Measurements from ENCODE around the gene GADD45A. TPM values are rescaled to one million over a fixed set of nuclear protein-coding genes. Genes with fewer than 3 reads are reported as not detected.

The GADD45A gene
- total RNA-seq, 1 experiment from 2014 or later = 58.6 TPM

- Histone ChIP-seq H3K27me3 (replicated peaks; ENCODE audit: control insufficient read depth, insufficient read depth, low read length) (no peaks in the 10 kb centered on the region), H3K4me3 (ENCODE audit: low read depth, low read length) (no peak overlapping the region), H3K36me3 (ENCODE audit: control insufficient read depth, insufficient read depth, low read length) (no peaks in the 10 kb centered on the region), H3K4me1 (no peaks in the 10 kb centered on the region), H3K9me3 (no peaks in the 10 kb centered on the region)
- H3K36me3 Mint-ChIP-seq (ENCODE audit: insufficient read depth, unreplicated experiment) = no peaks in the 10 kb centered on the region
- CTCF ChIA-PET = interaction anchor here (0.6 kb wide), 1 partner anchor 9 kb away, joined by 3 read pairs; the partner anchor contains the start of gene GADD45A
- no peak for TF ChIP-seq CTCF (IDR thresholded peaks at IDR 0.05; ENCODE audit: insufficient read depth in 1 of 2, low read depth in 1 of 2, low read length in 1 of 2, severe bottlenecking in 1 of 2, unreplicated experiment in 1 of 2)
- BruUV-seq (replicated peaks) = no TSS peak
- no peaks in the 10 kb centered on the region for H3K27me3 Mint-ChIP-seq (ENCODE audit: insufficient read depth, unreplicated experiment)
- H3K9me3 Mint-ChIP-seq (ENCODE audit: unreplicated experiment) = no peaks in the 10 kb centered on the region
- intact Hi-C loops (cut with micrococcal nuclease; ENCODE audit: unreplicated experiment) = no loop called here
- no peak overlapping the region for H3K4me3 Mint-ChIP-seq (ENCODE audit: unreplicated experiment)
- POLR2A ChIA-PET = interaction anchor here (1.1 kb wide), 1 partner anchor 8 kb away, joined by 3 read pairs; no protein-coding TSS in a partner anchor
- no peak for DNase-seq
- no peaks in the 10 kb centered on the region for H3K4me1 Mint-ChIP-seq (ENCODE audit: low read depth, unreplicated experiment)
- no peak overlapping the region for H3K27ac Mint-ChIP-seq (ENCODE audit: unreplicated experiment)
Observed at GRCh38 chr1:67676287-67676686, 8.7 kb upstream of the GADD45A start.

- DNase-seq = no peak
- H3K27me3 Mint-ChIP-seq (ENCODE audit: insufficient read depth, unreplicated experiment) = no peaks in the 10 kb centered on the region
- no peaks in the 10 kb centered on the region for H3K9me3 Mint-ChIP-seq (ENCODE audit: unreplicated experiment)
- intact Hi-C loops (cut with micrococcal nuclease; ENCODE audit: unreplicated experiment) = no loop called here
- no peaks in the 10 kb centered on the region for H3K27me3 ChIP-seq (replicated peaks; ENCODE audit: control insufficient read depth, insufficient read depth, low read length)
- no peaks in the 10 kb centered on the region for H3K36me3 ChIP-seq (ENCODE audit: control insufficient read depth, insufficient read depth, low read length)
- no peak for TF ChIP-seq CTCF (IDR thresholded peaks at IDR 0.05; ENCODE audit: insufficient read depth in 1 of 2, low read depth in 1 of 2, low read length in 1 of 2, severe bottlenecking in 1 of 2, unreplicated experiment in 1 of 2)
- no TSS peak for BruUV-seq (replicated peaks)
- H3K4me3 Mint-ChIP-seq (ENCODE audit: unreplicated experiment) = no peak overlapping the region
- ChIA-PET POLR2A (interaction anchor here (0.5 kb wide), 1 partner anchor 15 kb away, joined by 4 read pairs; no protein-coding TSS in a partner anchor), CTCF (interaction anchor here (0.9 to 1.7 kb wide), 2 partner anchors 115 to 142 kb away, joined by 5 read pairs; no protein-coding TSS in a partner anchor)
- no peak overlapping the region for H3K4me3 ChIP-seq (ENCODE audit: low read depth, low read length)
- no peaks in the 10 kb centered on the region for H3K36me3 Mint-ChIP-seq (ENCODE audit: insufficient read depth, unreplicated experiment)
- no peaks in the 10 kb centered on the region for H3K4me1 ChIP-seq
- H3K9me3 ChIP-seq = no peaks in the 10 kb centered on the region
- no peak overlapping the region for H3K27ac Mint-ChIP-seq (ENCODE audit: unreplicated experiment)
- no peaks in the 10 kb centered on the region for H3K4me1 Mint-ChIP-seq (ENCODE audit: low read depth, unreplicated experiment)
Observed at GRCh38 chr1:67676946-67677345, 8.1 kb upstream of the GADD45A start.

GRCh38 chr1:67677408-67677807 is 7.6 kb upstream of the GADD45A start:
- H3K36me3 Mint-ChIP-seq (ENCODE audit: insufficient read depth, unreplicated experiment) = no peaks in the 10 kb centered on the region
- H3K27me3 Mint-ChIP-seq (ENCODE audit: insufficient read depth, unreplicated experiment) = no peaks in the 10 kb centered on the region
- DNase-seq = no peak
- CTCF ChIA-PET = interaction anchor here (0.9 to 1.7 kb wide), 2 partner anchors 116 to 142 kb away, joined by 5 read pairs; no protein-coding TSS in a partner anchor
- Histone ChIP-seq H3K27me3 (replicated peaks; ENCODE audit: control insufficient read depth, insufficient read depth, low read length) (no peaks in the 10 kb centered on the region), H3K4me3 (ENCODE audit: low read depth, low read length) (no peak overlapping the region), H3K9me3 (no peaks in the 10 kb centered on the region), H3K36me3 (ENCODE audit: control insufficient read depth, insufficient read depth, low read length) (no peaks in the 10 kb centered on the region), H3K4me1 (no peaks in the 10 kb centered on the region)
- no peak overlapping the region for H3K27ac Mint-ChIP-seq (ENCODE audit: unreplicated experiment)
- no TSS peak for BruUV-seq (replicated peaks)
- H3K9me3 Mint-ChIP-seq (ENCODE audit: unreplicated experiment) = no peaks in the 10 kb centered on the region
- no peak overlapping the region for H3K4me3 Mint-ChIP-seq (ENCODE audit: unreplicated experiment)
- POLR2A ChIA-PET = no interaction called here
- no peaks in the 10 kb centered on the region for H3K4me1 Mint-ChIP-seq (ENCODE audit: low read depth, unreplicated experiment)
- intact Hi-C loops (cut with micrococcal nuclease; ENCODE audit: unreplicated experiment) = no loop called here
- no peak for TF ChIP-seq CTCF (IDR thresholded peaks at IDR 0.05; ENCODE audit: insufficient read depth in 1 of 2, low read depth in 1 of 2, low read length in 1 of 2, severe bottlenecking in 1 of 2, unreplicated experiment in 1 of 2)

Measured in Caco-2 (cell line).